ENCODE results near the gene RMND1. TPM values are rescaled to one million over a fixed set of nuclear protein-coding genes. Genes with fewer than 3 reads are reported as not detected.

The RMND1 gene
- total RNA-seq, 1 experiment from 2014 or later = 23.3 TPM

DNA sequence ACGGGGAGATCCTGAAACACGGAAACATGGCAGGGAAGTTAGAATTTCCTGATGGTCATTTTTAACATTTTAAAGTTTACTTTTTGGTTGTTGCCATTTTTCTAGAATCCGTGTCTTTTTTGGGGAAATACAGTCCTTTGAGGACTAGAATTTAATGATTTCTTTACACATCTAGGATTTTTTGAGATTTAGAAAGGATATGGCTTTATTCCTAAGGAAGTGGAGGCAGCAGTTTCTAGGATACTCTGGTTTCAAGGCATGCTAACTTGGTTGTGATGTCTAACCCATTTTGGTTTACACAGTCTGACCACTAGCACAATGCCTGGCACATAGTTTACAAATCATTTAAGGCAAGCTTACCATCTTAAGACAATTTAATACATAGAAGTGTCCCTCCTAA, 59.5 kb downstream of the RMND1 start:
- H3K9me3 Mint-ChIP-seq = no peaks in the 10 kb centered on the region
- peaks cover 25% of the 10 kb centered on the region for H3K36me3 Mint-ChIP-seq
- CTCF ChIA-PET = interaction anchor here (1.1 kb wide), 1 partner anchor 14 kb away, joined by 3 read pairs; no protein-coding TSS in a partner anchor
- H3K27me3 Mint-ChIP-seq (ENCODE audit: low read depth) = no peaks in the 10 kb centered on the region
- H3K4me1 Mint-ChIP-seq = peaks cover 47% of the 10 kb centered on the region
- POLR2A ChIA-PET = no interaction called here
- H3K4me3 Mint-ChIP-seq = peak overlapping the region; percentile 93
- TF ChIP-seq TP53 (CRISPR knock-in tag; IDR thresholded peaks at IDR 0.05) (no peak), ZNF317 (CRISPR knock-in tag; IDR thresholded peaks at IDR 0.05; ENCODE audit: borderline replicate concordance, low read depth) (no peak), OVOL2 (CRISPR knock-in tag; IDR thresholded peaks at IDR 0.05; ENCODE audit: borderline replicate concordance) (no peak), RELA (CRISPR knock-in tag; IDR thresholded peaks at IDR 0.05; ENCODE audit: borderline replicate concordance) (no peak), TEAD1 (CRISPR knock-in tag; IDR thresholded peaks at IDR 0.05) (no peak)
- TF ChIP-seq, protein P1, sequence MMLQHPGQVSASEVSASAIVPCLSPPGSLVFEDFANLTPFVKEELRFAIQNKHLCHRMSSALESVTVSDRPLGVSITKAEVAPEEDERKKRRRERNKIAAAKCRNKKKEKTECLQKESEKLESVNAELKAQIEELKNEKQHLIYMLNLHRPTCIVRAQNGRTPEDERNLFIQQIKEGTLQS (CRISPR knock-in tag; conservative IDR thresholded peaks at IDR 0.05) = no peak
- TF ChIP-seq, protein P2, sequence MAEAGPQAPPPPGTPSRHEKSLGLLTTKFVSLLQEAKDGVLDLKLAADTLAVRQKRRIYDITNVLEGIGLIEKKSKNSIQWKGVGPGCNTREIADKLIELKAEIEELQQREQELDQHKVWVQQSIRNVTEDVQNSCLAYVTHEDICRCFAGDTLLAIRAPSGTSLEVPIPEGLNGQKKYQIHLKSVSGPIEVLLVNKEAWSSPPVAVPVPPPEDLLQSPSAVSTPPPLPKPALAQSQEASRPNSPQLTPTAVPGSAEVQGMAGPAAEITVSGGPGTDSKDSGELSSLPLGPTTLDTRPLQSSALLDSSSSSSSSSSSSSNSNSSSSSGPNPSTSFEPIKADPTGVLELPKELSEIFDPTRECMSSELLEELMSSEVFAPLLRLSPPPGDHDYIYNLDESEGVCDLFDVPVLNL (CRISPR knock-in tag; IDR thresholded peaks at IDR 0.05; ENCODE audit: borderline replicate concordance, low read depth) = no peak
- peak overlapping the region; percentile 99 for H3K27ac Mint-ChIP-seq
- DNase-seq (ENCODE audit: low spot score) (no peak), ATAC-seq (no peak)

DNA sequence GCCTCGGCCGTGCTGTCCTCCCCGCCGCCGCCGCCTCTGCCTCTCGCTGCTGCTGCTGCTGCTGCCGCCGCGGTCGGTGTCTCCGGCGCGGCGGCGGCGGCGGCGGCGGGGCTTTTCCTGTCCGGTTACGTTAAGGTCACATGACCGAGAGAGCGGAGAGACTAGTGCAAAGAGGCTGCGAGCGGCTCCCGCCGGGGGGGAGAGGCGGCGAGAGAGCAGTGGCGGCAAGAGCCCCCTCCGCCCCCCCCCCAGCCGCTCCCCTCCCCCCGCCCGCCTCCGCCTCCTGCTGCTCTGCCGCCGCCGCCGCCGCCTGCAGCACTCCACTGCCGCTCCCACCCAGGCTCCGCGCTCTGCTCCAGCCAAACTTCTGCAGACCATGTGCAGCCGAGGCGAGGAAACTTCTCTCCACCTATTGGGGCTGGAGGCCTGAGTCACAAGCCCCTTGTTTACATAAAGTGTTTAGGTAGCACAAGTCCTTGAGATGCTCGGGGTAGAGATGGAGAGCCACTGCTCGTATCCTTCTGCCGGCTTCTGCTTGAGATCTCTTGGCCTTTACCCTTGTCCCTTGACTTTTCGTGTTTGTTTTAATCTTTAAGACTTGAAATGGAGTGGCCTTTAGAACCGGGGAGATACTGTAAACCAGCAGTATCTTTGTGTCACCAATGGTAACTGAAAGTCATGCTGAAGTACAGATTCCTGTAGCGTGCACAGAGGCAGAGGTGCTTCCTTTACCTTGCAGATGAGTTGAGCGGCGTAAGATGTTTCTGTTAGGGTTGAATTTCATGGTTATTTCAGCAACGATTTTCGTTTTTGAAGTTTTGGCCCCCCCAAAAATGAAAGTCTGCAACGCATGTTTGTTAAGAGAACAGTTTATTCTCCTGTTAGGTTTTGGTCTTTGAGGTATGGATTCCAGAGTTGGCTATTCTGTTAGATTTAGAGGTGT, 60.2 kb downstream of the RMND1 start, which contains the start of gene ZBTB2:
ZBTB2 (minus strand) TSS at position 89 of the 943 bp plus-strand sequence. CDS start 17,922 bp downstream, outside the sequence.
- POLR2A ChIA-PET = no interaction called here
- ATAC-seq = peak; percentile 10
- H3K27me3 Mint-ChIP-seq (ENCODE audit: low read depth) = no peaks in the 10 kb centered on the region

DNA sequence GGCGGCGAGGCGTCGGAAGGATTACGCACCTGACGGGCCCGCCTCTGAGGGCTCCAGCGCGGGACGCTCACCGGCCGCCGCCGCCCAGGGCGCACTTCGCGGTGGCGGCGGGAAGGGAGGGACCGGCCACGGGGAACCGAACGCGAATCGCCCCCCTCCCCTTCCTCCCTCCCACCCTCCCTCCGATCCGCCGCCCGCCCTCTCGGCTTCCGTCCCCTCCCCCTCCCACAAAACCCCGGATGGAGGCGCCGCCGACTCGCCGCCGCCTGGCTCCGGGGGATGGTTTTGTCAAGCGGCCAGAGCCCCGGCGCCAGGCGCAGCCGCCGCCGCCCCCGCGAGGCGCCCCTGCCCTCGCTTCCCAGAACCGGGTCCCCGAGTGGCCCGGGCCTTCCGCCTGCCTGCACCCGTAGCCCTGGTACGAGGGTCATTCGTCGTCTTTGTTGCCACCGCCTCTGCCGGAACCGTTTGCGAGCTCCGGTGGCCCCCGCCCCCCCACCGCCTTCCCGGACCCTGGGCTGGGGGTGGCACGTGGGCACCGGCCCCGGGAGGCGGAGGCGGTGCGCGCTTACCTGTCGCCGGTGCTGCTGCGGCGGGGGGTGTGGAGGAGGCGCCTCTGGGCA, 61.0 kb downstream of the RMND1 start:
- Mint-ChIP-seq H3K4me1 (peaks cover 55% of the 10 kb centered on the region), H3K27me3 (ENCODE audit: low read depth) (no peaks in the 10 kb centered on the region), H3K9me3 (no peaks in the 10 kb centered on the region), H3K27ac (no peak overlapping the region), H3K36me3 (peaks cover 18% of the 10 kb centered on the region), H3K4me3 (peak overlapping the region; percentile 93)
- ATAC-seq (no peak), DNase-seq (ENCODE audit: low spot score) (peak; percentile 65)
- CTCF ChIA-PET = interaction anchor here (0.6 to 1.8 kb wide), 2 partner anchors 10 to 16 kb away, joined by 4 to 8 read pairs; no protein-coding TSS in a partner anchor
- POLR2A ChIA-PET = interaction anchor here (1.0 to 1.7 kb wide), 3 partner anchors 16 to 67 kb away, joined by 3 to 4 read pairs (median 3); partner anchors contain the start of gene RMND1
- TF ChIP-seq TCF7 (CRISPR knock-in tag; IDR thresholded peaks at IDR 0.05; ENCODE audit: low read depth) = 0 out of 2 replicates have a peak, but pooled peaks have one; percentile 37
- TF ChIP-seq, protein P3, sequence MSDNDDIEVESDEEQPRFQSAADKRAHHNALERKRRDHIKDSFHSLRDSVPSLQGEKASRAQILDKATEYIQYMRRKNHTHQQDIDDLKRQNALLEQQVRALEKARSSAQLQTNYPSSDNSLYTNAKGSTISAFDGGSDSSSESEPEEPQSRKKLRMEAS (CRISPR knock-in tag; IDR thresholded peaks at IDR 0.05) = peak; percentile 44; the same call in 1 of the 2 replicates
- TF ChIP-seq, protein P4, sequence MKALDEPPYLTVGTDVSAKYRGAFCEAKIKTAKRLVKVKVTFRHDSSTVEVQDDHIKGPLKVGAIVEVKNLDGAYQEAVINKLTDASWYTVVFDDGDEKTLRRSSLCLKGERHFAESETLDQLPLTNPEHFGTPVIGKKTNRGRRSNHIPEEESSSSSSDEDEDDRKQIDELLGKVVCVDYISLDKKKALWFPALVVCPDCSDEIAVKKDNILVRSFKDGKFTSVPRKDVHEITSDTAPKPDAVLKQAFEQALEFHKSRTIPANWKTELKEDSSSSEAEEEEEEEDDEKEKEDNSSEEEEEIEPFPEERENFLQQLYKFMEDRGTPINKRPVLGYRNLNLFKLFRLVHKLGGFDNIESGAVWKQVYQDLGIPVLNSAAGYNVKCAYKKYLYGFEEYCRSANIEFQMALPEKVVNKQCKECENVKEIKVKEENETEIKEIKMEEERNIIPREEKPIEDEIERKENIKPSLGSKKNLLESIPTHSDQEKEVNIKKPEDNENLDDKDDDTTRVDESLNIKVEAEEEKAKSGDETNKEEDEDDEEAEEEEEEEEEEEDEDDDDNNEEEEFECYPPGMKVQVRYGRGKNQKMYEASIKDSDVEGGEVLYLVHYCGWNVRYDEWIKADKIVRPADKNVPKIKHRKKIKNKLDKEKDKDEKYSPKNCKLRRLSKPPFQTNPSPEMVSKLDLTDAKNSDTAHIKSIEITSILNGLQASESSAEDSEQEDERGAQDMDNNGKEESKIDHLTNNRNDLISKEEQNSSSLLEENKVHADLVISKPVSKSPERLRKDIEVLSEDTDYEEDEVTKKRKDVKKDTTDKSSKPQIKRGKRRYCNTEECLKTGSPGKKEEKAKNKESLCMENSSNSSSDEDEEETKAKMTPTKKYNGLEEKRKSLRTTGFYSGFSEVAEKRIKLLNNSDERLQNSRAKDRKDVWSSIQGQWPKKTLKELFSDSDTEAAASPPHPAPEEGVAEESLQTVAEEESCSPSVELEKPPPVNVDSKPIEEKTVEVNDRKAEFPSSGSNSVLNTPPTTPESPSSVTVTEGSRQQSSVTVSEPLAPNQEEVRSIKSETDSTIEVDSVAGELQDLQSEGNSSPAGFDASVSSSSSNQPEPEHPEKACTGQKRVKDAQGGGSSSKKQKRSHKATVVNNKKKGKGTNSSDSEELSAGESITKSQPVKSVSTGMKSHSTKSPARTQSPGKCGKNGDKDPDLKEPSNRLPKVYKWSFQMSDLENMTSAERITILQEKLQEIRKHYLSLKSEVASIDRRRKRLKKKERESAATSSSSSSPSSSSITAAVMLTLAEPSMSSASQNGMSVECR (CRISPR knock-in tag; IDR thresholded peaks at IDR 0.05; ENCODE audit: borderline replicate concordance) = no peak
- 0 out of 2 replicates have a peak, but pooled peaks have one; percentile 49 for TF ChIP-seq FOXP1 (CRISPR knock-in tag; IDR thresholded peaks at IDR 0.05; ENCODE audit: borderline replicate concordance)
- TF ChIP-seq, protein P5, sequence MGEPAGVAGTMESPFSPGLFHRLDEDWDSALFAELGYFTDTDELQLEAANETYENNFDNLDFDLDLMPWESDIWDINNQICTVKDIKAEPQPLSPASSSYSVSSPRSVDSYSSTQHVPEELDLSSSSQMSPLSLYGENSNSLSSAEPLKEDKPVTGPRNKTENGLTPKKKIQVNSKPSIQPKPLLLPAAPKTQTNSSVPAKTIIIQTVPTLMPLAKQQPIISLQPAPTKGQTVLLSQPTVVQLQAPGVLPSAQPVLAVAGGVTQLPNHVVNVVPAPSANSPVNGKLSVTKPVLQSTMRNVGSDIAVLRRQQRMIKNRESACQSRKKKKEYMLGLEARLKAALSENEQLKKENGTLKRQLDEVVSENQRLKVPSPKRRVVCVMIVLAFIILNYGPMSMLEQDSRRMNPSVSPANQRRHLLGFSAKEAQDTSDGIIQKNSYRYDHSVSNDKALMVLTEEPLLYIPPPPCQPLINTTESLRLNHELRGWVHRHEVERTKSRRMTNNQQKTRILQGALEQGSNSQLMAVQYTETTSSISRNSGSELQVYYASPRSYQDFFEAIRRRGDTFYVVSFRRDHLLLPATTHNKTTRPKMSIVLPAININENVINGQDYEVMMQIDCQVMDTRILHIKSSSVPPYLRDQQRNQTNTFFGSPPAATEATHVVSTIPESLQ (CRISPR knock-in tag; IDR thresholded peaks at IDR 0.05) = no peak

More for the DNA sequence above, 60.2 kb downstream of the RMND1 start, which contains the start of gene ZBTB2:
- Mint-ChIP-seq H3K4me3 (peak within 1 kb of the TSS; percentile 93), H3K9me3 (no peaks in the 10 kb centered on the region), H3K36me3 (peaks cover 20% of the 10 kb centered on the region), H3K27ac (peak within 1 kb of the TSS; percentile 99), H3K4me1 (peaks cover 51% of the 10 kb centered on the region)
- CTCF ChIA-PET = interaction anchor here (1.1 kb wide), 1 partner anchor 15 kb away, joined by 3 read pairs; no protein-coding TSS in a partner anchor
- TF ChIP-seq, protein P6, sequence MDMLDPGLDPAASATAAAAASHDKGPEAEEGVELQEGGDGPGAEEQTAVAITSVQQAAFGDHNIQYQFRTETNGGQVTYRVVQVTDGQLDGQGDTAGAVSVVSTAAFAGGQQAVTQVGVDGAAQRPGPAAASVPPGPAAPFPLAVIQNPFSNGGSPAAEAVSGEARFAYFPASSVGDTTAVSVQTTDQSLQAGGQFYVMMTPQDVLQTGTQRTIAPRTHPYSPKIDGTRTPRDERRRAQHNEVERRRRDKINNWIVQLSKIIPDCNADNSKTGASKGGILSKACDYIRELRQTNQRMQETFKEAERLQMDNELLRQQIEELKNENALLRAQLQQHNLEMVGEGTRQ (CRISPR knock-in tag; IDR thresholded peaks at IDR 0.05) = peak; percentile 81
- TF ChIP-seq KAT7 (CRISPR knock-in tag; IDR thresholded peaks at IDR 0.05; ENCODE audit: borderline replicate concordance) (0 out of 2 replicates have a peak, but pooled peaks have one; percentile 12), FOXP1 (CRISPR knock-in tag; IDR thresholded peaks at IDR 0.05; ENCODE audit: borderline replicate concordance) (0 out of 2 replicates have a peak, but pooled peaks have one; percentile 5), RORB (CRISPR knock-in tag; IDR thresholded peaks at IDR 0.05) (no peak), FOXK1 (CRISPR knock-in tag; IDR thresholded peaks at IDR 0.05) (peak; percentile 70; the same call in 1 of the 2 replicates), GABPB1 (CRISPR knock-in tag; IDR thresholded peaks at IDR 0.05) (peak; percentile 34; the same call in 1 of the 2 replicates)
- TF ChIP-seq, protein P7, sequence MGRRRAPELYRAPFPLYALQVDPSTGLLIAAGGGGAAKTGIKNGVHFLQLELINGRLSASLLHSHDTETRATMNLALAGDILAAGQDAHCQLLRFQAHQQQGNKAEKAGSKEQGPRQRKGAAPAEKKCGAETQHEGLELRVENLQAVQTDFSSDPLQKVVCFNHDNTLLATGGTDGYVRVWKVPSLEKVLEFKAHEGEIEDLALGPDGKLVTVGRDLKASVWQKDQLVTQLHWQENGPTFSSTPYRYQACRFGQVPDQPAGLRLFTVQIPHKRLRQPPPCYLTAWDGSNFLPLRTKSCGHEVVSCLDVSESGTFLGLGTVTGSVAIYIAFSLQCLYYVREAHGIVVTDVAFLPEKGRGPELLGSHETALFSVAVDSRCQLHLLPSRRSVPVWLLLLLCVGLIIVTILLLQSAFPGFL (CRISPR knock-in tag; IDR thresholded peaks at IDR 0.05; ENCODE audit: borderline replicate concordance) = no peak
- DNase-seq (ENCODE audit: low spot score) = peak; percentile 71

Measured in WTC11 (cell line).